ENCODE data around the gene TGFBR3.
A peak's percentile ranks its signal among the peaks of the same experiment; 100 is the strongest.

Gene TGFBR3

DNA sequence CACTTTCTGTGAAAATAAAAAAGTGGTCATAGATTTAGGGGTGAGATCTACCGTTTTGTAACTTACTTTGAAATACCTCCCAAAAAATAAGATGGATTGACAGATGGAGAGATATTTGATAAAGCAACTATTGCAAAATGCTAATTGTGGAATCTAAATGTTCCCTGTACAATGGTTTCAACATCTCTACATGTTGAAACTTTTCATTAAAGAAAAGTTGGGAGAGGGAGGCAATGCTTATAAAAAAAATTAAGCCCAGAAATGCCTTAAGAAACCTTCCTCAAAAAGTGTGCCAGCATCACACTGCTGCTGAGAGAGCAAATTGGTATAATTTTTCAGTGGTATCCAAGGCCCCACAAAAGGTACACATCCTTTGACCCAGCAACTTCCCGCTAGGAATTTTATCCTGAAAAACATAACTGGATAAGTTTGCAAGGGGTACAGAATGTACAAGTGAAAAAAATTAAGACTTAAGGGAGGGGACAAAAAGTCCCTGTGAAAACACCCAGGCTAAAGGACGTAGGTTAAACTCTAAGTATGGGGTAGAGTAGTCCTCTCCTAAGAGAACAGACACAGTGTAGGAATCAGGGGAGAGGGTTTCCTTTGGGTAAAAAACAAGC lies 84.3 kb downstream of the TGFBR3 start:
- H3K4me3 Mint-ChIP-seq, result no peak overlapping the region
- no peaks in the 10 kb centered on the region for H3K9me3 Mint-ChIP-seq
- peaks cover 3% of the 10 kb centered on the region for H3K36me3 Mint-ChIP-seq (ENCODE audit: low read depth)
- TF ChIP-seq, protein P1, sequence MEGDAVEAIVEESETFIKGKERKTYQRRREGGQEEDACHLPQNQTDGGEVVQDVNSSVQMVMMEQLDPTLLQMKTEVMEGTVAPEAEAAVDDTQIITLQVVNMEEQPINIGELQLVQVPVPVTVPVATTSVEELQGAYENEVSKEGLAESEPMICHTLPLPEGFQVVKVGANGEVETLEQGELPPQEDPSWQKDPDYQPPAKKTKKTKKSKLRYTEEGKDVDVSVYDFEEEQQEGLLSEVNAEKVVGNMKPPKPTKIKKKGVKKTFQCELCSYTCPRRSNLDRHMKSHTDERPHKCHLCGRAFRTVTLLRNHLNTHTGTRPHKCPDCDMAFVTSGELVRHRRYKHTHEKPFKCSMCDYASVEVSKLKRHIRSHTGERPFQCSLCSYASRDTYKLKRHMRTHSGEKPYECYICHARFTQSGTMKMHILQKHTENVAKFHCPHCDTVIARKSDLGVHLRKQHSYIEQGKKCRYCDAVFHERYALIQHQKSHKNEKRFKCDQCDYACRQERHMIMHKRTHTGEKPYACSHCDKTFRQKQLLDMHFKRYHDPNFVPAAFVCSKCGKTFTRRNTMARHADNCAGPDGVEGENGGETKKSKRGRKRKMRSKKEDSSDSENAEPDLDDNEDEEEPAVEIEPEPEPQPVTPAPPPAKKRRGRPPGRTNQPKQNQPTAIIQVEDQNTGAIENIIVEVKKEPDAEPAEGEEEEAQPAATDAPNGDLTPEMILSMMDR (IDR thresholded peaks at IDR 0.05; ENCODE audit: unreplicated experiment in 3 of 3), result no peak
- no peaks in the 10 kb centered on the region for H3K27me3 Mint-ChIP-seq (ENCODE audit: low read depth)
- H3K4me1 Mint-ChIP-seq, result peaks cover 66% of the 10 kb centered on the region
- peak overlapping the region; percentile 48 to 71 (median 52) for H3K27ac Mint-ChIP-seq

DNA sequence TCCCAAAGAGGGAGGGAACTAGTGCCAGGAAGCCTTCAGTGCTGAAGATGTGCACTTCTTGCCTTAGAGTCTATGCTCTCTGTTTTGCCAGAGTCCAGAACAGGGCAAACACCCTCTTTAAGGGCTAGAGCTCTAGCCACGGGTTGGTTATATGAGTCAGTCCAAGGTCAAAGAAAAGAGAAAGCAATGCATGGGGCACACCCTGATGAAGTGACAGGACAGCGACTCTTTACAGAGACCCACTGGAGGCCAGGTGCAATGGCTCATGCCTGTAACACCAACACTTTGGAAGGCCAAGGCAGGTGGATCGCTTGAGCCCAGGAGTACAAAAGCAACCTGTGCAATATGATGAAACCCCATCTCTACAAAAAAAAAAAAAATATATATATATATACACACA lies 86.1 kb downstream of the TGFBR3 start:
- Mint-ChIP-seq H3K27ac (peak overlapping the region; percentile 64 to 84 (median 84)), H3K36me3 (ENCODE audit: low read depth) (peaks cover 16% of the 10 kb centered on the region), H3K4me3 (no peak overlapping the region), H3K9me3 (no peaks in the 10 kb centered on the region), H3K27me3 (ENCODE audit: low read depth) (no peaks in the 10 kb centered on the region), H3K4me1 (peaks cover 67% of the 10 kb centered on the region)
- TF ChIP-seq, protein P1 (IDR thresholded peaks at IDR 0.05; ENCODE audit: unreplicated experiment in 3 of 3), result no peak

DNA sequence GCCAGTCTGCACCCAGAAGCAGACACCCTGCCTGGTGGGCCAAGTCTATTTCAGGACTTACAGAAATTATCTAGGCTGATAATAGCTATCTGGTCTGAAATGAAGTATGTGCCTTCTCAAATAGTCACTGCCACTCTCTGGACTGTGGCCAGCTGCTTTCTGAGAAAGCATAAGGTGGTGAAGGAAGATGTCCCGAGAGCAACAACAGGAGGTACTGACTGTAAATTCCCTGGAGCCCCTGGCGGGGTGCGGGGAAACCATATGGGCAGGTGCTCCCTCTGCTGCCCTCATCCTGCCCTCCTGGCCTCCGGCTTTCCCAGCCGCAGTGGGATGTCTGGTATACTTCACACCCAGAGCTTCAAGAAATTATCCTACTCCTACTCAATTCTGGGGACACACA lies 86.8 kb downstream of the TGFBR3 start:
- H3K27ac Mint-ChIP-seq, result peak overlapping the region; percentile 84
- H3K9me3 Mint-ChIP-seq, result peaks cover 2% of the 10 kb centered on the region
- H3K4me3 Mint-ChIP-seq, result no peak overlapping the region
- H3K36me3 Mint-ChIP-seq (ENCODE audit: low read depth), result peaks cover 22% of the 10 kb centered on the region
- no peaks in the 10 kb centered on the region for H3K27me3 Mint-ChIP-seq (ENCODE audit: low read depth)
- TF ChIP-seq, protein P1 (IDR thresholded peaks at IDR 0.05; ENCODE audit: unreplicated experiment in 3 of 3), result no peak
- H3K4me1 Mint-ChIP-seq, result peaks cover 66% of the 10 kb centered on the region

DNA sequence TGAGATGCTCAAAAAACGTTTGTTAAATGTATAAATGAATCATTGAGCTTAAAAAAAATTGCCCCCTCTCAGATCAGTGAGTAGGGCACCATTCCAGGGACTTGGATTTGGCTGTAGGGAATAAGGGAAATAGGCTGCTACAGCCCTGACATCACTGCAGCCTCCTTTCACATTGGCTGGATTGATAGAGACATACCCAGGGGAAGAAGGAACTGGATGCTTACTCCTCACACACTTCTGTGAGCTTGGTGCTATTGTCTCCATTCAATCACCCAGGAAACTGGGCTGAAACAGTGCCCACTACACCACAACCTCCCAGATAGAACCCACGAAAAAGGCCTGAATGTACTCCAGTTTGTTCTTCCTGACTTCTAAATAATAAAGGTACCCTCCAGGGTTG lies 87.2 kb downstream of the TGFBR3 start:
- Mint-ChIP-seq H3K4me1 (peaks cover 62% of the 10 kb centered on the region), H3K27me3 (ENCODE audit: low read depth) (no peaks in the 10 kb centered on the region), H3K4me3 (no peak overlapping the region), H3K36me3 (ENCODE audit: low read depth) (peaks cover 22% of the 10 kb centered on the region), H3K27ac (peak overlapping the region; percentile 83 to 84 (median 84)), H3K9me3 (peaks cover 2% of the 10 kb centered on the region)
- TF ChIP-seq, protein P1 (IDR thresholded peaks at IDR 0.05; ENCODE audit: unreplicated experiment in 3 of 3), result no peak

DNA sequence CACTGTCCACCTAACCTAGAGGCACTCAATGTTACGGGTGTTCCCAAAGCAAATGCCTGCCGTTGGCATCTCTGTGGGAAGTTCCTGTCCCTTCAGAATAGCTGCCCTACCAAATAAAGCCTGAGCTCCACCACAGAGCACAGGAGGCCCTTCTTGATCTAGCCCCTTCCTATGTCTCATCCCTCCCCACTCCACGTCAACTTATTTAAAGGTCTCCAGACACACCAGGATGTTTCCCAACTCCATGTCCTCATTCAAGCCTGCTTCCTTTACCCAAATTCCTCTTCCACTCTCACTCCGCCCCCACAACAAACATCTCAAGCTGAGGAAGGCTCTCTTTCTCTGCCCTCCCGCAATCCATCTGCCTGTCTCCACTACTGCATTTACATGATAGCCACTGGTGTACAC lies 87.7 kb downstream of the TGFBR3 start:
- peaks cover 2% of the 10 kb centered on the region for H3K9me3 Mint-ChIP-seq

More for the DNA sequence above, 87.7 kb downstream of the TGFBR3 start:
- TF ChIP-seq, protein P1 (IDR thresholded peaks at IDR 0.05; ENCODE audit: unreplicated experiment in 3 of 3), result no peak
- Mint-ChIP-seq H3K4me3 (peak overlapping the region in 2 of 3 experiments; percentile 2 to 8), H3K27me3 (ENCODE audit: low read depth) (no peaks in the 10 kb centered on the region), H3K4me1 (peaks cover 59% of the 10 kb centered on the region), H3K36me3 (ENCODE audit: low read depth) (peaks cover 19% of the 10 kb centered on the region), H3K27ac (peak overlapping the region; percentile 83 to 84 (median 84))

Measured in nephron (organoid).